Fibroblast of skin of left biceps (primary cell): ENCODE measurements around the gene TLL1.

ENCODE experiments used
- DNase-seq, 2 experiments: peaks; one replicate each; pipeline ENCODE4 v3.0.0-alpha.2; 2013; ENCODE audit warnings: low read depth in 2 of 2

The TLL1 gene

GRCh38 chr4:165894159-165894558 lies 21.1 kb downstream of the TLL1 start:
- no peak for DNase-seq

- DNase-seq = no peak
Measured at GRCh38 chr4:165905405-165906027, 32.5 kb downstream of the TLL1 start.

GRCh38 chr4:165906272-165906671 lies 33.2 kb downstream of the TLL1 start:
- DNase-seq = no peak

- DNase-seq = no peak
Measured at GRCh38 chr4:165909947-165910346, 36.9 kb downstream of the TLL1 start.

- DNase-seq = no peak
Measured at GRCh38 chr4:165915215-165915614, 42.2 kb downstream of the TLL1 start.

- DNase-seq = no peak
Measured at GRCh38 chr4:165921546-165921945, 48.5 kb downstream of the TLL1 start.

- DNase-seq = no peak
Measured at GRCh38 chr4:165922747-165923146, 49.7 kb downstream of the TLL1 start.

- no peak for DNase-seq
Measured at GRCh38 chr4:165926307-165926706, 53.3 kb downstream of the TLL1 start.

GRCh38 chr4:165927366-165927765 lies 54.3 kb downstream of the TLL1 start:
- no peak for DNase-seq

- no peak for DNase-seq
Measured at GRCh38 chr4:165927815-165928214, 54.8 kb downstream of the TLL1 start.

- no peak for DNase-seq
Measured at GRCh38 chr4:165928601-165929000, 55.6 kb downstream of the TLL1 start.

GRCh38 chr4:165929662-165930061 lies 56.6 kb downstream of the TLL1 start:
- DNase-seq = no peak

GRCh38 chr4:165931741-165932140 lies 58.7 kb downstream of the TLL1 start:
- DNase-seq = no peak

GRCh38 chr4:165944900-165945299 lies 71.9 kb downstream of the TLL1 start:
- DNase-seq = no peak

- no peak for DNase-seq
Measured at GRCh38 chr4:165945991-165946390, 73.0 kb downstream of the TLL1 start.

- no peak for DNase-seq
Measured at GRCh38 chr4:165947019-165947418, 74.0 kb downstream of the TLL1 start.

- no peak for DNase-seq
Measured at GRCh38 chr4:165953181-165953580, 80.1 kb downstream of the TLL1 start.

GRCh38 chr4:165963621-165964020 lies 90.6 kb downstream of the TLL1 start:
- DNase-seq = no peak

- no peak for DNase-seq
Measured at GRCh38 chr4:165964591-165964990, 91.6 kb downstream of the TLL1 start.

- DNase-seq = no peak
Measured at GRCh38 chr4:165965503-165965902, 92.5 kb downstream of the TLL1 start.

GRCh38 chr4:165966833-165967232 lies 93.8 kb downstream of the TLL1 start:
- no peak for DNase-seq

GRCh38 chr4:165967486-165967885 lies 94.4 kb downstream of the TLL1 start:
- DNase-seq = no peak

GRCh38 chr4:165970703-165971420 lies 97.8 kb downstream of the TLL1 start:
- DNase-seq = no peak

- no peak for DNase-seq
Measured at GRCh38 chr4:165971446-165971845, 98.4 kb downstream of the TLL1 start.
